ENCODE results near the gene DNAJC27.

DNA sequence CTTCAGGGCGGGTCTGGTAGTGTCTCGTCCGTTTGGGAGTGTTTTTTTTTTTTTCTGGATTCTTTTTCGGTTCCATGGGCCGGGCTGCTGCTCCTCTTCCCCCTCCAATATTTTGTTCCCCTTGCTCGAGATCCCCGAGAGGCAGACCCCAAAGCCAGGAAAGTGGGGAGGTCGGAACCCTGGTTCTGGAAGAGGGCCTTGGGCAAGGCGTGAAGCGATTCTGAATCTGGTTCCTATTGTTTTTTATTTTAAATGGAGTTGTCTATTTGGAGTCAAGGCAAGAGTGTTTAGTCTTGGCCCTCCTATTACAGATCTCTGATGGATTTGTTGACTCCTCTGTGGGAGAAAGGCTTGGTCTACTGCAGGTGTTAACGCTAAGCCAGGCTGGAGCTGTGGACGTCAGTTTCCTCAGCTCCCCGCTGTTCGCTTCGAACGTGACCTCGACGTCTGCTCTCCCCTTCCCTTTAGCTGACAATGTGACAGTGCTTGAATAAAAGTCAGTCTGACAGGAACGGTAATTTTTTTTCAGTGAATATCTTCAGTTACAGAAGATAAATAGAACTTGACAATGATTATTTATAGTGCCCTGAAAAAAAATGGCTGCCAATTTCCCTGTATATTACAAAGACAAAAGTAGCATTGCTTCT lies 683 bp upstream of the DNAJC27 start:
- TF ChIP-seq CTCF (IDR thresholded peaks at IDR 0.05) (no peak), POLR2AphosphoS5 (IDR thresholded peaks at IDR 0.05) (no peak), POLR2A (IDR thresholded peaks at IDR 0.05) (no peak)

Measured in gastroesophageal sphincter (tissue), 3 donors.